ENCODE results near the gene FOXA1.
"Not testable (repeated sequence)": the region's sequence is repeated elsewhere in the genome, so short reads cannot be mapped to it uniquely, and the experiment has no call there.

FOXA1 gene

GRCh38 chr14:37558740-37559139 is 36.3 kb downstream of the FOXA1 start:
- DNase-seq (ENCODE audit: low read depth in 2 of 2) = no peak

DNA sequence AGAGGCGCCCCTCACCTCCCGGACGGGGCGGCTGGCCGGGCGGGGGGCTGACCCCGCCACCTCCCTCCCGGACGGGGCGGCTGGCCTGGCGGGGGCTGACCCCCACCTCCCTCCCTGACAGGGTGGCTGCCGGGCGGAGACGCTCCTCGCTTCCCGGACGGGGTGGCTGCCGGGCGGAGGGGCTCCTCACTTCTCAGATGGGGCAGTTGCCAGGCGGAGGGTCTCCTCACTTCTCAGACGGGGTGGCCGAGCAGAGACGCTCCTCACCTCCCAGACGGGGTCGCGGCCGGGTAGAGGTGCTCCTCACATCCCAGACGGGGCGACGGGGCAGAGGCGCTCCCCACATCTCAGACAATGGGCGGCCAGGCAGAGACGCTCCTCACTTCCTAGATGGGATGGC is 39.5 kb downstream of the FOXA1 start:
- not testable (repeated sequence) for DNase-seq (ENCODE audit: low read depth in 2 of 2)

GRCh38 chr14:37553935-37554550 is 41.0 kb downstream of the FOXA1 start:
- no peak for DNase-seq (ENCODE audit: low read depth in 2 of 2)

DNA sequence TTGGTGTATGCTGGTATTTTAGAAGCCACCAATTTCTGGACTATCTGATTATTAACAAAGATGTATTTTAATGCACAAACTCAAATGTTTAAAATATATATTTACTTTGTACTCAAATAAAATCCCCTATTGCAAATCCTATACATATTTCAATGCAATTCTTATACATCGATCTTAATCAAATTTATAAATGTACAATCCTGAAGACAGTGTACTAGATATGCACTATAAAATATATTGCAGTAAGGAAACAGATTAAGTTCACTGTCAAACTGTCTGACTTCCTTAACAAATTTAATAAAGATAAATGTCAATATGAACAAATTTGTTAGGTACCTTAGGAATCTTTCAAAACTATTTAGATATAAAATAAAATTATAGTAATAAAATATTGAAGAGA is 43.9 kb downstream of the FOXA1 start:
- no peak for DNase-seq (ENCODE audit: low read depth in 2 of 2)

GRCh38 chr14:37550511-37550910 is 44.5 kb downstream of the FOXA1 start:
- no peak for DNase-seq (ENCODE audit: low read depth in 2 of 2)

- DNase-seq (ENCODE audit: low read depth in 2 of 2) = no peak
Measured at GRCh38 chr14:37546621-37547447, 48.2 kb downstream of the FOXA1 start.

DNA sequence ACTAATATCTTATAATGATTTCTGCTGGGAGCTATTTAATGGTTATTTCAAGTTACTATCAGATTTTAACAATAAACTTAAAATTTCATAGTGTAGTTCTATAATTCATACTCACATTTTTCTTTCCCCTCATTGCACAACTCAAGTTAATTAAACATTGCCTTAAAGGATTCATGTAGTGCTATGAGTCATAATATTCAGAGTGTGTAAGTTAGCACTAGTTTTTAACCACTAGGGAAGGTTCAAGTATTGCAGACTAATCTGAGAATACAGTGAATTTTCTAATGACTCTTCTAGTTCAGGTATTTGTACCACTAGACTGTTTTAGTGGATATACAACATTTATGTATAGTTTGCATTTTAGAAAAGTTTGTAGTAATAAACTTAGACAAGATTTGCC is 49.9 kb downstream of the FOXA1 start:
- no peak for DNase-seq (ENCODE audit: low read depth in 2 of 2)

- DNase-seq (ENCODE audit: low read depth in 2 of 2) = no peak
Measured at GRCh38 chr14:37544407-37544806, 50.6 kb downstream of the FOXA1 start.

GRCh38 chr14:37539992-37540391 is 55.1 kb downstream of the FOXA1 start:
- DNase-seq (ENCODE audit: low read depth in 2 of 2) = no peak

Measured in stimulated activated CD8-positive, alpha-beta memory T cell treated with anti-CD3 and anti-CD28 coated beads, Interleukin-2, amount 100 ng/mL, for 1 hour (primary cell).